Skin epidermis (tissue), 12 donors: ENCODE data around the gene MGAT5.

Experiments
- H3K27ac ChIP-seq, 21 experiments: fragments of 200-600 bp; sonication (generic) in 11 of 21; one replicate each; pipeline ENCODE4 v1.5.0; 2020; ENCODE audit warnings: mild to moderate bottlenecking in 3 of 21, inconsistent platforms in 2 of 21, moderate library complexity in 2 of 21
- H3K4me3 ChIP-seq, 7 experiments: fragments of 200-600 bp; sonication (generic) in 2 of 7; one replicate each; pipeline ENCODE4 v1.5.0; 2020; ENCODE audit warnings: inconsistent platforms in 2 of 7, mild to moderate bottlenecking in 2 of 7, moderate library complexity in 1 of 7

MGAT5 gene

GRCh38 chr2:134402410-134402809 is 148.5 kb downstream of the MGAT5 start:
- no peak overlapping the region for H3K4me3 ChIP-seq
- peak overlapping the region in 5 of 21 experiments; percentile 8 to 68 (median 64) for H3K27ac ChIP-seq

- peak overlapping the region in 13 of 21 experiments; percentile 13 to 78 (median 45) for H3K27ac ChIP-seq
- H3K4me3 ChIP-seq, result no peak overlapping the region
Observed at GRCh38 chr2:134405611-134406081, 151.8 kb downstream of the MGAT5 start.

- H3K27ac ChIP-seq, result peak overlapping the region in 13 of 21 experiments; percentile 13 to 78 (median 55)
- no peak overlapping the region for H3K4me3 ChIP-seq
Observed at GRCh38 chr2:134406311-134406710, 152.4 kb downstream of the MGAT5 start.

GRCh38 chr2:134406736-134407135 is 152.9 kb downstream of the MGAT5 start:
- Histone ChIP-seq H3K4me3 (no peak overlapping the region), H3K27ac (peak overlapping the region in 10 of 21 experiments; percentile 12 to 78 (median 34))

GRCh38 chr2:134407154-134407890 is 153.4 kb downstream of the MGAT5 start:
- H3K4me3 ChIP-seq, result no peak overlapping the region
- peak overlapping the region in 10 of 21 experiments; percentile 12 to 78 (median 34) for H3K27ac ChIP-seq

GRCh38 chr2:134408386-134408785 is 154.5 kb downstream of the MGAT5 start:
- Histone ChIP-seq H3K27ac (peak overlapping the region in 8 of 21 experiments; percentile 10 to 69 (median 52)), H3K4me3 (no peak overlapping the region)

- Histone ChIP-seq H3K4me3 (no peak overlapping the region), H3K27ac (peak overlapping the region in 8 of 21 experiments; percentile 10 to 69 (median 52))
Observed at GRCh38 chr2:134408791-134409190, 154.9 kb downstream of the MGAT5 start.

GRCh38 chr2:134410006-134410405 is 156.1 kb downstream of the MGAT5 start:
- H3K27ac ChIP-seq, result peak overlapping the region in 2 of 21 experiments; percentile 28 to 69
- H3K4me3 ChIP-seq, result no peak overlapping the region

GRCh38 chr2:134410831-134411231 is 157.0 kb downstream of the MGAT5 start:
- Histone ChIP-seq H3K27ac (peak overlapping the region in 10 of 21 experiments; percentile 1 to 40 (median 26)), H3K4me3 (no peak overlapping the region)

- Histone ChIP-seq H3K4me3 (no peak overlapping the region), H3K27ac (peak overlapping the region in 10 of 21 experiments; percentile 1 to 49 (median 30))
Observed at GRCh38 chr2:134411279-134411827, 157.5 kb downstream of the MGAT5 start.

GRCh38 chr2:134411828-134412638 is 158.2 kb downstream of the MGAT5 start:
- Histone ChIP-seq H3K27ac (peak overlapping the region in 7 of 21 experiments; percentile 1 to 49 (median 28)), H3K4me3 (no peak overlapping the region)

GRCh38 chr2:134412639-134412999 is 158.7 kb downstream of the MGAT5 start:
- peak overlapping the region in 1 of 21 experiments; percentile 1 for H3K27ac ChIP-seq
- H3K4me3 ChIP-seq, result no peak overlapping the region

GRCh38 chr2:134413430-134413829 is 159.6 kb downstream of the MGAT5 start:
- Histone ChIP-seq H3K4me3 (no peak overlapping the region), H3K27ac (peak overlapping the region in 1 of 21 experiments; percentile 1)

GRCh38 chr2:134413912-134414311 is 160.0 kb downstream of the MGAT5 start:
- H3K4me3 ChIP-seq, result no peak overlapping the region
- no peak overlapping the region for H3K27ac ChIP-seq

GRCh38 chr2:134416018-134416417 is 162.1 kb downstream of the MGAT5 start:
- H3K27ac ChIP-seq, result no peak overlapping the region
- no peak overlapping the region for H3K4me3 ChIP-seq

GRCh38 chr2:134416637-134417036 is 162.8 kb downstream of the MGAT5 start:
- Histone ChIP-seq H3K4me3 (no peak overlapping the region), H3K27ac (no peak overlapping the region)

GRCh38 chr2:134417968-134418582 is 164.2 kb downstream of the MGAT5 start:
- H3K27ac ChIP-seq, result no peak overlapping the region
- no peak overlapping the region for H3K4me3 ChIP-seq

- no peak overlapping the region for H3K4me3 ChIP-seq
- H3K27ac ChIP-seq, result no peak overlapping the region
Observed at GRCh38 chr2:134420259-134420658, 166.4 kb downstream of the MGAT5 start.

GRCh38 chr2:134420920-134421319 is 167.0 kb downstream of the MGAT5 start:
- Histone ChIP-seq H3K27ac (no peak overlapping the region), H3K4me3 (no peak overlapping the region)
